ENCODE data around the gene DCK. TPM values are rescaled to one million over a fixed set of nuclear protein-coding genes. Genes with fewer than 3 reads are reported as not detected.

The DCK gene
- total RNA-seq (10 to 100 TPM; 33.8 to 34.8 TPM), polyA plus RNA-seq (90.8 TPM)

GRCh38 chr4:70993181-70994068 lies at the start of gene DCK:
DCK (plus strand) TSS chr4:70993649; CDS start chr4:70993836, 187 bp downstream.
- ChIA-PET POLR2A (interaction anchor here (0.7 to 1.9 kb wide), 8 partner anchors 9 to 306 kb away, joined by 3 to 13 read pairs (median 4); partner anchors contain the start of genes GRSF1, MOB1B and UTP3), CTCF (interaction anchor here (0.7 to 7.2 kb wide), 8 partner anchors 8 to 341 kb away, joined by 3 to 94 read pairs (median 4); no protein-coding TSS in a partner anchor)
- peaks cover 42 to 54% (median 51%) of the 10 kb centered on the region in 3 donors for H3K4me1 Mint-ChIP-seq
- Histone ChIP-seq H3K4me1 (ENCODE audit: insufficient read depth, low read length) (peaks cover 40% of the 10 kb centered on the region), H3K9me3 (ENCODE audit: low read length) (no peaks in the 10 kb centered on the region), H3K36me3 (ENCODE audit: insufficient read depth, low read length) (no peaks in the 10 kb centered on the region), H3K27ac (ENCODE audit: low read depth, low read length) (peak within 1 kb of the TSS; percentile 73), H3K27me3 (ENCODE audit: insufficient read depth, low read length, poor library complexity, severe bottlenecking) (no peaks in the 10 kb centered on the region), H3K4me3 (ENCODE audit: low read length) (peak within 1 kb of the TSS; percentile 76)
- peak within 1 kb of the TSS; percentile 92 to 98 (median 95) for H3K4me3 Mint-ChIP-seq
- peak within 1 kb of the TSS; percentile 77 to 98 (median 95) for H3K27ac Mint-ChIP-seq
- peaks cover 0 to 33% (median 5%) of the 10 kb centered on the region in 3 donors for H3K36me3 Mint-ChIP-seq
- H3K27me3 Mint-ChIP-seq, result no peaks in the 10 kb centered on the region
- no peaks in the 10 kb centered on the region for H3K9me3 Mint-ChIP-seq
- peak; percentile 79 to 87 (median 84) for DNase-seq

- Mint-ChIP-seq H3K27me3 (no peaks in the 10 kb centered on the region), H3K36me3 (peaks cover 3 to 7% (median 3%) of the 10 kb centered on the region in 3 donors), H3K4me1 (peaks cover 12 to 16% (median 12%) of the 10 kb centered on the region in 3 donors), H3K9me3 (peaks cover 0 to 3% (median 0%) of the 10 kb centered on the region in 5 donors), H3K4me3 (no peak overlapping the region), H3K27ac (no peak overlapping the region)
- Histone ChIP-seq H3K36me3 (ENCODE audit: insufficient read depth, low read length) (no peaks in the 10 kb centered on the region), H3K27me3 (ENCODE audit: insufficient read depth, low read length, poor library complexity, severe bottlenecking) (no peaks in the 10 kb centered on the region), H3K4me3 (ENCODE audit: low read length) (no peak overlapping the region), H3K4me1 (ENCODE audit: insufficient read depth, low read length) (no peaks in the 10 kb centered on the region), H3K9me3 (ENCODE audit: low read length) (no peaks in the 10 kb centered on the region), H3K27ac (ENCODE audit: low read depth, low read length) (no peak overlapping the region)
- ChIA-PET POLR2A (no interaction called here), CTCF (interaction anchor here (0.7 kb wide), 1 partner anchor 12 kb away, joined by 4 read pairs; no protein-coding TSS in a partner anchor)
- DNase-seq, result no peak
These were observed 48.4 kb upstream of the DCK start for GRCh38 chr4:70945046-70945445.

GRCh38 chr4:70945452-70946055 lies 47.9 kb upstream of the DCK start:
- Histone ChIP-seq H3K9me3 (ENCODE audit: low read length) (no peaks in the 10 kb centered on the region), H3K27me3 (ENCODE audit: insufficient read depth, low read length, poor library complexity, severe bottlenecking) (no peaks in the 10 kb centered on the region), H3K4me3 (ENCODE audit: low read length) (no peak overlapping the region), H3K4me1 (ENCODE audit: insufficient read depth, low read length) (no peaks in the 10 kb centered on the region), H3K36me3 (ENCODE audit: insufficient read depth, low read length) (no peaks in the 10 kb centered on the region), H3K27ac (ENCODE audit: low read depth, low read length) (no peak overlapping the region)
- ChIA-PET POLR2A (no interaction called here), CTCF (interaction anchor here (0.7 kb wide), 1 partner anchor 12 kb away, joined by 4 read pairs; no protein-coding TSS in a partner anchor)
- H3K27me3 Mint-ChIP-seq, result no peaks in the 10 kb centered on the region
- DNase-seq, result no peak
- no peak overlapping the region for H3K27ac Mint-ChIP-seq
- peaks cover 3 to 7% (median 3%) of the 10 kb centered on the region in 3 donors for H3K36me3 Mint-ChIP-seq
- H3K9me3 Mint-ChIP-seq, result peaks cover 0 to 3% (median 0%) of the 10 kb centered on the region in 5 donors
- H3K4me3 Mint-ChIP-seq, result no peak overlapping the region
- H3K4me1 Mint-ChIP-seq, result peaks cover 11 to 15% (median 11%) of the 10 kb centered on the region in 3 donors

- Histone ChIP-seq H3K4me1 (ENCODE audit: insufficient read depth, low read length) (no peaks in the 10 kb centered on the region), H3K27me3 (ENCODE audit: insufficient read depth, low read length, poor library complexity, severe bottlenecking) (no peaks in the 10 kb centered on the region), H3K9me3 (ENCODE audit: low read length) (no peaks in the 10 kb centered on the region), H3K4me3 (ENCODE audit: low read length) (no peak overlapping the region), H3K36me3 (ENCODE audit: insufficient read depth, low read length) (no peaks in the 10 kb centered on the region), H3K27ac (ENCODE audit: low read depth, low read length) (no peak overlapping the region)
- peaks cover 11 to 13% (median 12%) of the 10 kb centered on the region in 3 donors for H3K4me1 Mint-ChIP-seq
- H3K4me3 Mint-ChIP-seq, result no peak overlapping the region
- DNase-seq, result no peak
- H3K27ac Mint-ChIP-seq, result no peak overlapping the region
- ChIA-PET CTCF (no interaction called here), POLR2A (interaction anchor here (0.6 kb wide), 1 partner anchor 23 kb away, joined by 5 read pairs; no protein-coding TSS in a partner anchor)
- H3K36me3 Mint-ChIP-seq, result peaks cover 0 to 5% (median 5%) of the 10 kb centered on the region in 3 donors
- no peaks in the 10 kb centered on the region for H3K27me3 Mint-ChIP-seq
- H3K9me3 Mint-ChIP-seq, result peaks cover 0 to 3% (median 0%) of the 10 kb centered on the region in 5 donors
These were observed 46.5 kb upstream of the DCK start for GRCh38 chr4:70946939-70947338.

- no peaks in the 10 kb centered on the region for H3K4me1 ChIP-seq (ENCODE audit: insufficient read depth, low read length)
- POLR2A ChIA-PET, result no interaction called here
- H3K27ac ChIP-seq (ENCODE audit: low read depth, low read length), result no peak overlapping the region
- no peak for DNase-seq
- H3K9me3 ChIP-seq (ENCODE audit: low read length), result no peaks in the 10 kb centered on the region
- Mint-ChIP-seq H3K27me3 (no peaks in the 10 kb centered on the region), H3K4me3 (no peak overlapping the region), H3K9me3 (peaks cover 0 to 3% (median 0%) of the 10 kb centered on the region in 5 donors), H3K4me1 (peaks cover 12 to 15% (median 13%) of the 10 kb centered on the region in 3 donors), H3K27ac (peak overlapping the region in 1 of 8 donors; percentile 29), H3K36me3 (peaks cover 0 to 5% (median 3%) of the 10 kb centered on the region in 3 donors)
- no peaks in the 10 kb centered on the region for H3K27me3 ChIP-seq (ENCODE audit: insufficient read depth, low read length, poor library complexity, severe bottlenecking)
- no peak overlapping the region for H3K4me3 ChIP-seq (ENCODE audit: low read length)
- H3K36me3 ChIP-seq (ENCODE audit: insufficient read depth, low read length), result no peaks in the 10 kb centered on the region
- CTCF ChIA-PET, result interaction anchor here (1.6 kb wide), 1 partner anchor 12 kb away, joined by 3 read pairs; no protein-coding TSS in a partner anchor
These were observed 44.7 kb upstream of the DCK start for GRCh38 chr4:70948665-70949260.

GRCh38 chr4:70954032-70954431 lies 39.4 kb upstream of the DCK start:
- Histone ChIP-seq H3K27ac (ENCODE audit: low read depth, low read length) (no peak overlapping the region), H3K36me3 (ENCODE audit: insufficient read depth, low read length) (no peaks in the 10 kb centered on the region), H3K4me1 (ENCODE audit: insufficient read depth, low read length) (no peaks in the 10 kb centered on the region), H3K9me3 (ENCODE audit: low read length) (no peaks in the 10 kb centered on the region), H3K4me3 (ENCODE audit: low read length) (no peak overlapping the region), H3K27me3 (ENCODE audit: insufficient read depth, low read length, poor library complexity, severe bottlenecking) (no peaks in the 10 kb centered on the region)
- H3K36me3 Mint-ChIP-seq, result peaks cover 0 to 4% (median 2%) of the 10 kb centered on the region in 3 donors
- H3K4me3 Mint-ChIP-seq, result no peak overlapping the region
- H3K27ac Mint-ChIP-seq, result peak overlapping the region in 2 of 8 donors; percentile 11 to 37
- no peaks in the 10 kb centered on the region for H3K9me3 Mint-ChIP-seq
- peaks cover 5 to 16% (median 6%) of the 10 kb centered on the region in 3 donors for H3K4me1 Mint-ChIP-seq
- ChIA-PET POLR2A (no interaction called here), CTCF (no interaction called here)
- no peak for DNase-seq
- H3K27me3 Mint-ChIP-seq, result no peaks in the 10 kb centered on the region

- Mint-ChIP-seq H3K4me1 (peaks cover 5 to 11% (median 5%) of the 10 kb centered on the region in 3 donors), H3K9me3 (no peaks in the 10 kb centered on the region), H3K27me3 (no peaks in the 10 kb centered on the region), H3K4me3 (no peak overlapping the region), H3K36me3 (peaks cover 0 to 14% (median 3%) of the 10 kb centered on the region in 3 donors), H3K27ac (peak overlapping the region in 3 of 8 donors; percentile 8 to 42 (median 13))
- H3K9me3 ChIP-seq (ENCODE audit: low read length), result no peaks in the 10 kb centered on the region
- ChIA-PET POLR2A (interaction anchor here (0.7 kb wide), 1 partner anchor 71 kb away, joined by 5 read pairs; no protein-coding TSS in a partner anchor), CTCF (interaction anchor here (0.6 to 0.9 kb wide), 2 partner anchors 11 to 314 kb away, joined by 3 to 4 read pairs; no protein-coding TSS in a partner anchor)
- DNase-seq, result no peak
- no peak overlapping the region for H3K4me3 ChIP-seq (ENCODE audit: low read length)
- H3K4me1 ChIP-seq (ENCODE audit: insufficient read depth, low read length), result no peaks in the 10 kb centered on the region
- H3K27me3 ChIP-seq (ENCODE audit: insufficient read depth, low read length, poor library complexity, severe bottlenecking), result no peaks in the 10 kb centered on the region
- peaks cover 7% of the 10 kb centered on the region for H3K36me3 ChIP-seq (ENCODE audit: insufficient read depth, low read length)
- H3K27ac ChIP-seq (ENCODE audit: low read depth, low read length), result no peak overlapping the region
These were observed 36.8 kb upstream of the DCK start for GRCh38 chr4:70956549-70957210.
